GM19463 (cell line): Measurements from ENCODE around the gene SULF2.

Experiments used
- ATAC-seq: cut with Tn5 transposase; IDR thresholded peaks from one replicate; pipeline ENCODE4 v1.9.1; 2021; ENCODE audit warnings: mild to moderate bottlenecking, moderate library complexity; ENCODE audit not compliant: unreplicated experiment

SULF2 gene

DNA sequence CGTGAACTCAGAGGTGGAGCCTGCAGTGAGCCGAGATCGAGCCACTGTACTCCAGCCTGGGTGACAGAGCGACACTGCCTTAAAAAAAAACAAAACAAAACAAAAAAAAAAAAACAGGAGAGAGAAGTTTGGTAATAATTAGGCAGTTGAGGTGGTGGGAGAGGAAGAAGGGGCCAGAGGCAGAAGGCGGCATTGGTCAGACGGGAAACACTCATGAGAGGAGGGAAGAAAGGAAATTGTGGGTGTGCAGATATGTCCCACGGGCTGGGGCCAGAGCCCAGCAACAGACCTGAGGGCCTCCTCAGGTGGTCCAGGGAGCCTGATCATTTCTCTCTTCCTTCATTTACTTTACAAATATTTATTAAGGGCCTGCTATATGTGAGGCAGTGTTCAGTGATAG lies 20.0 kb downstream of the SULF2 start:
- no peak for ATAC-seq

DNA sequence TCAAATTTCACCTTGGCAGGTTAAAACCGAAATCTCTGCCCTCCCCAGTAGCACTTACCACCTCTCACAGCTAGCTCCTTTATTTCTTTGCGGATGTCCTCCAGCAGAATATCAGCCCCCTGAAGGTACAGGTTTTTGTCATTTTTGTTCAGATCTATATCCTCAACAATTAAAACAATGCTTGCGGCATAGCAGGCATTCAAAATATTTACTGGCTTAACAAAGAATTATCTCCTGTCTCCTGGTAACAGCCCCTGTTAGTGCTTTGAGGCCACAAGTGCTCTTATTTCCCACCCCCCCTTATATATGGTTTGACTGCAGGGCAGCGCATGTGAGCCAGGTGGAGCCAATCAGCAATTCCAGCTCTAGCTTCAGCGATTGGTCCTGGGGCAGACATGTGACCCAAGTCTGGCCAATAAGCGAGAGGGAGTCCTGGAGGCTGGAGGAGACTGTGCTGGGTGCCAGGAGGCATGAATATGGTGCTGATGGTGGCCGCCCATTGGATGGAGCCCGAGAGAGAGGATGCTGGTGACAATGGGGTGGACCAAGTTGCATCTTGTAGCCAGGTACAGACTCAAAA lies 21.0 kb downstream of the SULF2 start:
- ATAC-seq, result no peak

DNA sequence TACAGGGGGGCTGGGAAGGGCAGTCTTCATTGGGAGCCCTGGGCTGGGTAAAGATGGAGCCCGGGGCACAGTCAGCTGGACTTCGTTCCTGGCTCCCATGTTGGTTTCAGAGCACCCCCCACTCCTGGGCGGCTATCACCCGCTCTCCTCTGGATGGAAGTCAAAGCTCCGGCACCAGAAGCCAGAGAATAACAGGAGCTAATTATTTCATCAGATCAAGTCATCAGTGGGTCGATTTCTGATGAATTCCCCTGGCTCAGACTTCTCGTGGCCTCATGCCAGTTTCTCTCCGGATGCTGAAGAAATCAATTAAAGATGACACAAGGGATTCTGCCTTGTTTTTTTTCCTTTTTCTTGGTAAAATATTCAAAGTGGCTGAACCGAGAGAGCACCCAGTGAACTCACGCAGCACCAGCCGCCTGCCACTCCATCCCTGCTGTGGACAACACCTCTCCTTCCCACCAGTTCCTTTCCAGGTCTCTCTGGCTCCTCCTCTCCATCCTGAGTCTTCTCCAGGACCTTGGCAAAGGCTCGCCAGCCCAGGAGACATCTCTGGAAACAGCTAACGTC lies 22.5 kb downstream of the SULF2 start:
- ATAC-seq, result no peak

DNA sequence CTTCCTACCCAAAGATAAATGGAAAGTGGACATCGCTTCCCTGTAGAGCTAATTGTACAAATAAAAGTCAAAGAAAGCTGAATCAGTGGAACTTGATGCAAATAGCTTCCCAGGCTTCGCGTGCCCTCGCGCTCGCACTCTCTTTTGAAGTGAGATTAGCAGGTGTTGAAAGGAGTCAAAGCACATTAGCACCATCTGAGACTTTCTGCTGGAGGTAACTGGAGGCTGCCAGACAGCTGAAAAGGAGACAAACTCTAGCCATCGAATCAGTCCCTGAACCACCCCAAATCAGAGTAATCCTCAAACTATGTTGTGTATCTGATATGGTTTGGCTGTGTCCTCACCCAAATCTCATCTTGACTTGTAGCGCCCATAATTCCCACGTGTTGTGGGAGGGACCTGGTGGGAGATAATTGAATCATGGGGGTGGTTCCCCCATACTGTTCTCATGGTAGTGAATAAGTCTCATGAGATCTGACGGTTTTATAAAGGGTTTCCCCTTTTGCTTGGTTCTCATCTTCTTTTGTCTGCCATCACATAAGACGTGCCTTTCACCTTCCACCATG lies 23.7 kb downstream of the SULF2 start:
- no peak for ATAC-seq

DNA sequence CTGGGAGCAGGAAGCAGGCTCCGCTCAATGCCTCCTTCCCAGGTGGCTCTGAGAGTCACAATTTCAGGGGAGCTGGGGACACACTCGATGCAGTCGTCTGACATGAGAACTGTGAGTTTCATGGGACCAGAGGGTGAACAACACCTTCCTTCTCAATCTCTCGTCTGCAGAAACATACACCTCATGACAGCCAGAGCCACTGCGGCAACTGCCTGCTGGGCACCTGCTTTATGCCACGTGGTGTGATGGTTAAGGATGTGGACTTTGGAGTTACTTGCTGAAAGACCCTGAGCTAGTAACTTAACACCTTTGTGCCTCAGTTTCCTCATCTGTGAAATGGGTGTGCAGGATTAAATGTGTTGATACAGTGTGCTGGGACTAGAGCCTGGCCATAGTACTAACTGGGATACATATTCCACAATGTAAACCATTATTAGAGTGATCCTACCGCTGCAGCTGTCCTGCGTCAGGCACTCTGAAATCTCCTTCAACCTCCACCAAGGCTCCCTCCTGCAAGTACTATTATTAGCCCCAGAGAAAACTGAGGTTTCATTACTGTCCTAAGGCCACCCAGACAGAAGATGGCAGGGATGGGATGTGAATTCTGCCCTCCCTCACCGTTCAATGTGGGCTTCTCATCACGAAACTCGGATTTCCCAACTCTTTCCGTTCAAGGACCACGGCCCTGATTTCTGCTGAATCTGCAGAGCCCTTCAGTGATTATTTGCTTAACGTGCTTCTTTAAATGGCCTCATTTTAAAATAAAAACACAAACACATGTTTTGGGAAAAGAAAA lies 24.4 kb downstream of the SULF2 start:
- no peak for ATAC-seq

DNA sequence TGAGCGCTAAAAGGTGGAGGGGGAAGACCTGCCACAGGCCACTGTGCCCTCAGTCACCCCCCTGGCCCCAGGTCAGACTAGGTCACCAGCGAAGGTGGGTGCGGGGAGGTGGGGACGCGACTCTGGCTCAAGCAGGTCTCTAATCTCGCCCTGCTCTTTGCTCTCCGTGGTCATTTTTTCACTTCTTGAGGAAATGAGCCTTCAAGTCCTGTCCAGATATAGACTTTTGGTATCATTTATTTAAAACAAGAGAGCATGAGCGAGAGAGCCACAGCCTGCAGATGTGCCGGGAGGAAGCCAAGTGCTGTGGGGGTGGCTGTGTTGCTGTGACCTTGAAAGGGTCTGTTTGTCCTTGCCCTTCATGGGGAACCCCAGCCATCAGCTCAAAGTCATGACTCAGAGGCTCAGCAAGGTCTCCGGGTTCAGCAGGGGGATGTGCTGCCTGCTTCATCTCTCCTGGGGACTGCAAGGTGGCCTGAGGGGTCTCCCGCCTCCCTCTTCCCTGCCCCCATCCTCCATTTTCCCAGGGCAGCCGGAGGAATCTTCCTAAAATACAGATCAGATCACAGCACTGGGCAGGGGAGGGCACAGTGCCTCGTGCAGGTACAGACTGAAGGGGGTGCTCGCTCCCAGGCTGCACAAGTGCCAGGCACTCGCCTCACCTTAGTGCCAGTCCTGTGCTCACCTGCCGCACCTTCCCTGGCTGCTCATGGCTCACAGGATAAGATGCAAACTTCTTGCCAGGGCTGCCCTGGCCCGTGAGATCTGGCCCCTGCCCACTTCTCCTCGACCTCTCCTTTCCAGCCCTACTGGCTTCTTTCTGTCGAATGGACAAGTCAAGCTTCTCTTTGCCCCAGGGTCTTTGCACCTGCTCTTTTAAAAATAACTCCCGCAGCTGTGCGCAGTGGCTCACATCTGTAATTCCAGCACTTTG lies 26.5 kb downstream of the SULF2 start:
- ATAC-seq, result no peak

DNA sequence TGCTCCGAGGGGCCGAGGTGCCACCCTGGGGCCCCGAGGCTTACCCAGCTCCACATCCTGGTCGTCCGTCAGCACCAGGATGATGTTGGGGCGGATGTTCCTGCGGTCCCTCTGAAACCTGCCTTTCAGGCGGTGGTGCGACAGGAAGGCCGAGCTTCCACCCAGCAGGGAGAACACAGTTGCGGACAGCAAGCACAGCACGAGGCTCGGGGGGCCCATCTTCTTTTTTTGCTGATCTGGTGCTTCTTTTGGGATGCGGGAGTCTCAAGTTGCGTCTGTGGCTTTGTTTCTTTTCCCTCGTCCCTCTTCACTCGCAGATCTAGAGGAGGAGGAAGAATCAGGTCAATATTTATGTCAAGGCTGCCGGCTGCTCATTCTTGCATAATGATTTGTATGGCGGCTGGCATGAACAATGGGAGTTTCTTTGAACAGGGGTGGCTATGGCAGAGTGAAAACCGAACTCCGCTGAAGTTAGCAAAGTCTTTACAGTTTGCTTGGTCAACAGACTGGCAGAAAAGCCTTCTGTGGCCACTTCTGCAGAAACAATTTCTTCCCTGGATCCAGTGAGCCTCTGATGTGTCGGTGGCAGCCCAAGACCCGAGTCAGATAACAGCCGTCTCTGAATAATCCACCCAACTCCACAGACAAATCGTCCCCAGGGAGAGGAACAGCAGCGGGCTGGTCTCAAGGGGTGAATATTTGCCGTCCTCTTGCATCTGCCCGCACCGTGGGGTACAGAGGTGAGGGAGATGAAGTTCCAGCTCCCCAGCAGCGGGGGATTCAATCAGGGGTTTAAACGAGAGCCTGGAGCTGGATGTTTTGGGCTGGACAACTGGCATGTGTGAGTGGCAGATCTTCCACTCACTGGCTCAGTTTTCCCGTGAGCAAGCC lies 27.9 kb downstream of the SULF2 start:
- no peak for ATAC-seq

DNA sequence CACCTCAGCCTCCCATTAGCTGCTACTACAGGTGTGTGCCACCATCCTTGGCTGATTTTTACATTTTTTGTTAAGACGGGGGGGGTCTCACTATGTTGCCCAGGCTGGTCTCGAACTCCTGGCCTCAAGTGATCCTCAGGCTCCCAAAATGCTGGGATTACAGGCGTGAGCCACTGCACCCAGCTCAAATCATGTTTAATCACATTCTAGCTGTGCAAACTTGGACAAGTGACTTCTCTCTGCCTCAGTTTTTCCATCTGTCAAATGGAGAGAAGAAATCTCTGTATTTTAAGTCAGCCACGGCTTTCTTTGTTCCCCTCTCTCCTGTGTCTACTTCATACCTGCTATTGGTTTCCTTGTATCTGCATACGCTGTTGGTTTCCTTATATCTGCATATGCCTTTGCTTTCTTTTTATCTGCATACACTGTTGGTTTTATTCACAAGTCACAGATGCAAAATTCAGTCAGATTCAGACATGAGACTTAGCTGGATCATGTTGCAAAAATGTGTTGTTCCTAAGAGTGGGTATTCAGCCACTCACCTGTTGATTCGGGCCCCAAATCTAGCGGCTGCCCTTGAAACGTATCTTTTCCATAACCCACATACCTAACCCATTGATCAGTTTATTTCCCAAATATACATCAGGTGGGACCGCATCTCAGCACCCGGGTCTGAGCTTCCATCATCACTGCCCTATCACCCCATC lies 30.2 kb downstream of the SULF2 start:
- no peak for ATAC-seq

DNA sequence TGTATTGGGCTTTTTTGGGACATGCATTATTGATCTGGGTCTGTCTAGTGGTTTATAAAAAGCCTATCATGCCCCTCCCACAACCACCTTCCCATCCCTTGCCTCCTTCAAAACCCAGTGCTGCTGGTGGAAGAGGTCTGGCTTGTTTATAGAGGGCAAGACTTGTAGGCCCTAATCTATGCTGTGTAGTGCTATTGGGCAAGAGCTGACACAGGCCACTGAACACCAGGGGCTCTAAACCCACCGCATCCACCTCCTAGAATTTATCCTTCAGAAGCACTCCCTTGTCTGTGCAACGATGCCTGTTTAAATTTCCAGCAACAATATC lies 30.9 kb downstream of the SULF2 start:
- ATAC-seq, result no peak

DNA sequence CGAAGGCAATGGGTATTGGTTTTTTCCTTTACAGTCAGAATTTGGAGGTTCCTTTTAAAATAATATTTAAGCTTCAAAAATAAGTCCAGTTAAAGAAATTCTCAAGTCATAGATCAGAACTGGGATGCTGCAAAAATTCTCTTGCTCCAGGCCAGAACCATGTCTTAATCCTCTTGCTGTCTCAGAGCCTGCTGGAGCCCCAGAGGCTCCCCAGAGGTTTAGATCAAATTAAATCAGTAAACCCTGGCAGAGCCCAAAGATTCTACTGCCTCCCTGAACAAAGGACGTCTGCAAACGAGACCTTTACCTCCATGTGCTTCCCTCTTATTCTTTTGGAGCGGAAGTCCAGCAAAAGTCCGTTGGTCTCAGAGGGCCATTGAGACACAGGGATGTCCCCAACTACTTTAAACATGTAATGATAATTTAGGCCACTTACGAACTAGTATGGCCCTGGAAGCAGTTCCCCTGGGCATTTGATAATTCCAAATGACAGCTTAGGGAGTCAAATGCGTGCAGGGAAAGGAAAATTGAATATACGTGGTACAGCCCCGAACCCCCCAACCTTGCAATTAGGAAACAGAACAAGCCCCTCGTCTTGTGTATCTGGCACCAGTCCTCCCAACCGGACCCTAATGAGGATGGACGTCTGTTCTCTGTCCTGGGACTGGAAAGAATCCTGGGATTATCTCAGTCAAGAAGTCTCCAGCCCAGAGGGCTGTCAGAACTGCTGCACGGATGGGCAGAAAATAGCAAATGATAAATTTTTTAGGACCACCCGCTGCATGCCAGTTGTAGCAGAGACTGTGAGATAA lies 31.5 kb downstream of the SULF2 start:
- no peak for ATAC-seq

DNA sequence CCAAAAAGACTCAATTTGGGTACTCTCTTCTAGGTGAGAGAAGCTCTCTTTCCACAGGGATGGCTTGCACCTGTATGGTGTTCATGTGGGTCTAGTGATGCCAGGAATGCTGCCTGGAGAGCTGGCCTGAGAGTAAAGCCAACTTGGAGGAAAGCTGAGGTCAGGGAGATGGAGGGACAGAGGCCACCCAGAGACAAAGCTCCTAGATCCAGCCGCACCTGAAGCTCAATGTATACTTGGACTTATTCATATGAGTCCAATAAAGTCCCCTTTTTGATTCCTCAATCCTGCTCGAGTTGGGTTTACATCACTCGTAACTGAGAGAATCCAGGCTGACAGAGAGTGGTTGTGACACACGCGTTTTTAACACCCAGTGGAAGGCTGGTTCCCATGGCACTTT lies 33.8 kb downstream of the SULF2 start:
- no peak for ATAC-seq

DNA sequence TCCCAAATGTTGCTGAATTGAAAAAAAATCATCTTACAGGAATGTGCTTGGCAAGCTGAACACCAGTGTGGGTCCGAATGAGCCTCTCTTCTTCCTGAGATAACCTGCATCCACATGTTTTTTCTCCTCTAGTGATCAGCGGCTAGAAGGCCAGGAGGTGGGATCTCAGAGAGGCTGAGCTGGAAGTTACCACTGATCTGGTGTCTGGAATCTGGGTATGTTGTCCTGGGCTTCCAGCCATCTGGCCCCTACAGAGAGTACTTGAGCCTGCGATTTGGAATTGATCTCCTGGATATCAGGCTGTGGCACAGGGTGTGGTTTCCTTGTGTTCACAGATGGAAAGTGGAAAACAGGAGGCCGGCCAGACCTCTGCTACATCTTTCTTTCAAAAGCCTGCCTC lies 35.9 kb downstream of the SULF2 start:
- no peak for ATAC-seq

DNA sequence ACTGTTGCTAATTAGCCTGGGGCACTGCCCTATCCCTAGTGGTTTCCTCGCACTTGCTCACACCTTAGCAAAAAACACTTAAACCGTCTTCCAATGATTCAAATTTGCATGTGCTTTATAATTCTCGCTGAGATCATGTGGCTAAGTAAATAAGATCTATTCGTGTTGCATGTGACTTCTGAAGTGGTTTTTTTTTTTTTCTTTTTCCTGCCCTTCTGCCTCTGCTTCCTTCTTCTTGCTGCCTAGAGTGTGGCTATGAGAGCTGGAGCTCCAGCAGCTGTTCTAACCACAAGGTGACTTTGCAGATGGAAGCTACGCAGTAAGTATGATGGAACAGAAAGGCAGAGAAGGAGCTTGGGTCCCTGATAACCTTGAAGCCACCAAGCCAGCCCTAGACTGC lies 36.5 kb downstream of the SULF2 start:
- ATAC-seq, result no peak

DNA sequence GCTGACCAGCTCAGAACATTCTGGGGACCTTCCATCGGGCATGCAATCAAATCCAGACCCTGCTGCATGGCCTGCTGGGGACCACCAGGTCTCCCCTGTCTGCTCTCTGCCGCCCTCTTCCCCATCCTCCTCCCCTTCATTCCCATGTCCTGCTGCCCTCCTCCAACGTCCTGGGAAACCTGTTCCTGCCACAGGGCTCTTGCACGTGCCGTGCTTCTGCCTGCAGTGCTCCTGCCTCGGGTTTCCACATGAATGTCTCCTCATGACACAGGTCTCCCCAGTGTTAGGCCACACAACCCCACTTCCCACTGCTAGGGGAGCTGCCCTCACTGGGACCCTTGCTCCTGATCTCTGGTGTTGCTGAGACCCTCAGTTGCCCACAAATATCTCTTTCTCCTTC lies 37.2 kb downstream of the SULF2 start:
- ATAC-seq, result no peak

DNA sequence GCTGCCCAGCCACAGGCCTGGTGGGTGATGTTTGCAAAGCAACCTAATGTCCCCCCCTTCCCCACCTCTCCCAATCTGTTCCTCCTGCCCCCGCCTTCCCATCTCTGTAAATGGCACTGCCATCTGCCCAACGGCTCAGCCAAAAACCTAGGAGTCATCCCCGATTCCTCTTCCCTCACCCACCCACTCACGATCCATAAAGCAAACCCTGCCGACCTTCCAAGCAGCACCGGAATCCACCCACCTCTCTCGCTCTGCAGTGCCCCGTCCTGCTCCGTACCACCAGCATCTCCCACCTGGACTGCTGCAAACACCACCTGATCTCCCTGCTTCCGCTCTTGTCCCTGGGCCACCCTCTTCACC lies 37.6 kb downstream of the SULF2 start:
- ATAC-seq, result no peak

DNA sequence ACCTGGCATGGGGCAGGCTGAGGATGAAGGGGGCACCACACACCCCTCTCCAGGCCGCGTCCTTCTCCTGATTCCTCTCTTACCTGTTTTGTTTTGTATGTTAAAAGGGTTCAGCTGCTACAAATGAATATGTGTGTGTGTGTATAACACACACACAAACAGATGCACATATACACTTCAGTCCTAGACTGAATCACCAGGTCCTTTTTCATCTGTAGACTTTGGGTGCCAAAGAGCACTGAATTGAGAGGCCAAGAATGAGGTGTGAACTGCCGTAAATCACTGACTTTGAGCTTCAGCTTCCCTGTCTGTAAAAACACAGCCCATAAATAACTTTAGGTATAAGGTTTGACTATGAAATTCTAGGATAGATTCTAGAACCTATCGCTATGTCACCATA lies 40.5 kb downstream of the SULF2 start:
- no peak for ATAC-seq

DNA sequence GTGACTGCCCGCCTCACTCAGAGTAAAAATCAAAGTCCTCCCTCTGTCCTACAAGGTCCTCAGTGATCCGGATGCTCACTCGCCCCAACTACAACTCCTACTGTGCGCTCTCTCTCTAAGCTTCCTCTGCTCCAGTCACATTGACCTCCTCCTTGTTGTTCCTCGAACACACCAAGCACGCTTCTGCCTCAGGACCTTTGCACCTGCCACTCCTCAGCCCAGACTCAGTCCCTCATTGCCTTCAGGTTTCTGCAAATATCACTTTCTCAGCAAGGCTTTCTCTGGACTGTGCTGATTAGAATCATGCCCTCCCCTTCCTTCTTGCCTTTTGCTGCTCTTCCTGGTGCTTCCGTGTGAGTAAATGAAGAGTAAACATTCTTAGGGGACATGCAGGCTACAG lies 41.6 kb downstream of the SULF2 start:
- ATAC-seq, result no peak

DNA sequence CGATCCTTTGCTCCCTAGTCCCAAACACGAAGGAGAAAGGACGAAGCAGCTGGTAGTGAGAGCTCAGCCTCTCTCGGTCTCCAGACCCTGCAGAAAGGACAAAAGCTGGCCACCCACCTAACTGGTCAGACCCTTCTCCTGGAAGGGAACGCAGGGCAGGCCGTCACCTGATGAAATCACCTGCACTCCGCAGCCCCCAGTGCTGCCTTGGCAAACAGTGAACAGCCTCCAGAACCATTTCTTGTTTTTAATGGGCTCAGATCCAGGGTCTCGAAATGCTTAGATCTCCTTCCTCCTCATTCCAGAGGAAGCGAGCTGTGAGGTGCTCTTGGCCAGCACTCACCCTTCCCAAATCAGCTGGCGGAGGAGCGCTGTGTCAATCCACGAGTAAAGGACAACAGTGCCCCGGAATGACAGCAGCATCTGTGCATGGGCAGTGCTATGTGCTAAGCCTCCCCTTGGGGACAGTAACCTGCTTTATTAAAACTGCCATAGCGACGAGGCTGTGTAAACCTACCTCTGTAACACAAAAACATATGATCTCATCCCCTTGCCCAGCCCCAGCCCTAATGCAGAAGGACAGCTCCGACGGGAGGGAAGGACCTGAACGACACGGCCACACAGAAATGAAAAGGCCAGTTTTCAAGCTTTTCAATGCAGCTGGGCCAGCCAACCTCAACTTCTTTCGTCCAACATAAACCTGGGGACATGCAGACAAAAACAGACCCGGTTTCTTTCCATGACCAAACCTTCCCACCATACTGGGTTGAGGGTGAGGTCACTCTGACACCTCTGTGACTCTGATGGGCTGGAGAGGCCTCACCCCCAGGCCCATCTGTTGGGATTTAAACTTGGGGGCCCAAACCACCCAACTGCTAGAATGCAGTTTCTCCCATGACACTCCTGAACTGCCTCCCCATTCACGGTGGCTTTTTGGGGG lies 43.3 kb downstream of the SULF2 start:
- no peak for ATAC-seq
